Hepatocyte (in vitro differentiated cells): ENCODE results near the gene LEAP2. TPM values are rescaled to one million over a fixed set of nuclear protein-coding genes. Genes with fewer than 3 reads are reported as not detected.

Source experiments
- DNase-seq: peaks from one replicate; pipeline ENCODE4 v3.0.0-alpha.2; 2016; ENCODE audit warnings: low spot score
- H2AFZ ChIP-seq: fragments of 200-600 bp; sonication (generic); 2 replicates; pipeline ENCODE4 v1.6.0; 2016; ENCODE audit warnings: antibody characterized with exemption, mild to moderate bottlenecking
- H3K27ac ChIP-seq: fragments of 200-600 bp; sonication (generic); 2 replicates; pipeline ENCODE4 v1.5.1; 2016; ENCODE audit warnings: mild to moderate bottlenecking
- H3K27me3 ChIP-seq: fragments of 200-600 bp; sonication (generic); 2 replicates; pipeline ENCODE4 v1.6.1; 2016
- H3K36me3 ChIP-seq: fragments of 200-600 bp; sonication (generic); replicated peaks from 2 replicates; pipeline ENCODE4 v1.5.1; 2016; ENCODE audit warnings: low read depth; ENCODE audit not compliant: insufficient read depth
- H3K4me1 ChIP-seq: fragments of 200-600 bp; sonication (generic); 2 replicates; pipeline ENCODE4 v1.5.1; 2016; ENCODE audit warnings: mild to moderate bottlenecking, moderate library complexity; ENCODE audit not compliant: insufficient read depth
- H3K4me2 ChIP-seq: fragments of 200-600 bp; sonication (generic); 2 replicates; pipeline ENCODE4 v1.6.0; 2016
- H3K4me3 ChIP-seq: fragments of 200-600 bp; sonication (generic); 2 replicates; pipeline ENCODE4 v1.5.1; 2016; ENCODE audit warnings: mild to moderate bottlenecking
- H3K79me2 ChIP-seq: fragments of 200-600 bp; sonication (generic); 2 replicates; pipeline ENCODE4 v1.6.0; 2017; ENCODE audit warnings: mild to moderate bottlenecking
- H3K9me2 ChIP-seq: fragments of 200-600 bp; sonication (generic); replicated peaks from 2 replicates; pipeline ENCODE4 v1.6.0; 2017; ENCODE audit warnings: mild to moderate bottlenecking; ENCODE audit not compliant: insufficient read depth
- H3K9me3 ChIP-seq: fragments of 200-600 bp; sonication (generic); 2 replicates; pipeline ENCODE4 v1.5.1; 2016; ENCODE audit warnings: low read depth, mild to moderate bottlenecking
- H4K20me1 ChIP-seq: fragments of 200-600 bp; sonication (generic); 2 replicates; pipeline ENCODE4 v1.6.0; 2016; ENCODE audit warnings: mild to moderate bottlenecking; ENCODE audit not compliant: insufficient read depth, poor library complexity, severe bottlenecking
- CTCF ChIP-seq: fragments of 200-600 bp; sonication (generic); IDR thresholded peaks from 2 replicates; pipeline ENCODE4 v1.5.1; 2016; ENCODE audit warnings: antibody characterized with exemption, mild to moderate bottlenecking; ENCODE audit not compliant: poor library complexity
- EZH2 ChIP-seq: fragments of 200-600 bp; sonication (generic); IDR thresholded peaks from 2 replicates; pipeline ENCODE4 v1.6.1; 2016; ENCODE audit warnings: antibody characterized with exemption, mild to moderate bottlenecking, borderline replicate concordance
- EZH2phosphoT487 ChIP-seq: fragments of 200-600 bp; sonication (generic); IDR thresholded peaks from one replicate; pipeline ENCODE4 v1.6.1; 2018; ENCODE audit warnings: antibody characterized with exemption, mild to moderate bottlenecking, low read depth, moderate library complexity; ENCODE audit not compliant: unreplicated experiment, severe bottlenecking
- WGBS: methylation state at CpG from one replicate; pipeline ENCODE4 v1.1.6; 2016; ENCODE audit warnings: low lambda C conversion rate; ENCODE audit errors: missing lambda C conversion rate; 5-methylcytosine and 5-hydroxymethylcytosine counted together
- polyA plus RNA-seq: library from polyadenylated mRNA; unstranded; fragments of >200 nt; fragmentation: Nextera tagmentation; extraction: Ambion mirVana; gene quantifications from 2 replicates; pipeline ENCODE4 v1.2.1, GENCODE V29; 2016
- total RNA-seq: library from RNA; depleted of rRNA; stranded (reverse); fragments of >200 nt; gene quantifications from 2 replicates; pipeline ENCODE4 v1.2.3, GENCODE V29; 2014

LEAP2 gene
- total and polyA plus RNA-seq, 2 experiments from 2014 or later: 22.6 to 36.3 TPM

DNA sequence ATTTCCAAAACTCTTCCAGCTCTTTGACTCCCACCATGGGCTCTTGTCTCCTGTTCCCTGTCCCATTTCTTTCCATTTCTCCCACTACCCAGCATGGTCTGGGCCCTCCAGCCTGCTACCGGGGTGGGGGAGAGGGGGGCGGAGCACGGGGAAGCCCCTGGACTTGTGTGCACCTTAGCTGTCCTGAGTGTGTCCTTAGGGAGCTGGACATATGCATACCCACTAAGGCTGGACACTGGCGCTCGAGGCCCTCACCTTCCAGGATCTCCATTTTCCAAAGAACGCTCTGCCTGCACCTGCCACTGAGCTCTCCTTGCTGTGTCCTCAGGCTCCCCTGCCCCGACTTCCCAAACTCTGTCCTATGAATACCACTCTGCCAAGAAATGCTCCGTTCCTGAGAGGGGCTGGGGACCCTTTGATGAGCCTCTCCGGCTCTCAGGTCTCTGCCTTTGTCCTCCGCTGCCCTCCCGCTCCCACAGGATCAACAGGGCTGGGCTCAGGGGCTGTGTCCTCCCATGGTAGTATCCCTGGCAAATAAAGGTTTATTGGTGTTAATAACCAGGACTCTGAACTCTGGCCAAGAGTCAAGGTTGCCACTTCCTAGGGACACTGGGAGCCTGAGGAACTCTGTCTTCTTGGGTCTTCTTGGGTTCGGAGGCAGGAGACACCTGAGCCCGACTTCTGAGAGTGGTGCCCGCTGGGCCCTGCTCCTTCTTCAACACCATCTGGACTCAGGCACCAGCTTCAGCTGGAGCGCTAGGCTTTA is 42.2 kb upstream of the LEAP2 start:
- DNase-seq: no peak
- no peaks in the 10 kb centered on the region for H3K9me3 ChIP-seq
- TF ChIP-seq EZH2phosphoT487 (no peak), CTCF (no peak), EZH2 (no peak)
- 88% methylated on average over 15 of the region's 15 CpGs for WGBS
- peak overlapping the region; percentile 72 for H2AFZ ChIP-seq
- no peaks in the 10 kb centered on the region for H4K20me1 ChIP-seq
- no peak overlapping the region for H3K4me3 ChIP-seq
- H3K4me1 ChIP-seq: peaks cover 4% of the 10 kb centered on the region
- peak overlapping the region; percentile 86 for H3K27ac ChIP-seq
- peak overlapping the region; percentile 88 for H3K4me2 ChIP-seq
- no peaks in the 10 kb centered on the region for H3K27me3 ChIP-seq
- no peaks in the 10 kb centered on the region for H3K36me3 ChIP-seq
- peaks cover 16% of the 10 kb centered on the region for H3K79me2 ChIP-seq
- H3K9me2 ChIP-seq: no peaks in the 10 kb centered on the region

DNA sequence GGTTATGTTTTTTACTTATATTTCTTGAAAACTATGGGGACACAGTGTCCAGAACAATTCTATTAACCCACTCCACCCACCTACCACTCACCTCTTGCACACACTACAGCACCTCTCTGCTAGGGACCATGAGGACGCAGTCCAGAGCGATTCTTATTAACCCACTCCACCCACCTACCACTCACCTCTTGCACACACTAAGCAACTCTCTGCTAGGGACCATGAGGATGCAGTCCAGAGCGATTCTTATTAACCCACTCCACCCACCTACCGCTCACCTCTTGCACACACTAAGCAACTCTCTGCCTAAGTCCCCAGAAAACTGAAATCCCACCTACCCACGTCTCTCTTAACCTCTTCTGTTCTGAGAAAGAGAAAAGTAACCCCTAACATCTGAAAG is 40.9 kb upstream of the LEAP2 start:
- H3K27ac ChIP-seq: no peak overlapping the region
- no peaks in the 10 kb centered on the region for H3K9me2 ChIP-seq
- no peak overlapping the region for H3K4me2 ChIP-seq
- no peak overlapping the region for H3K4me3 ChIP-seq
- H3K4me1 ChIP-seq: peaks cover 8% of the 10 kb centered on the region
- H4K20me1 ChIP-seq: no peaks in the 10 kb centered on the region
- no peak for TF ChIP-seq EZH2phosphoT487
- no peak for TF ChIP-seq CTCF
- TF ChIP-seq EZH2: no peak
- WGBS: 88% methylated on average over 5 of the region's 5 CpGs
- no peaks in the 10 kb centered on the region for H3K27me3 ChIP-seq
- H3K9me3 ChIP-seq: no peaks in the 10 kb centered on the region
- H3K79me2 ChIP-seq: peaks cover 16% of the 10 kb centered on the region
- no peaks in the 10 kb centered on the region for H3K36me3 ChIP-seq
- no peak overlapping the region for H2AFZ ChIP-seq
- no peak for DNase-seq

GRCh38 chr5:132834057-132834456 is 39.4 kb upstream of the LEAP2 start:
- H3K27me3 ChIP-seq: no peaks in the 10 kb centered on the region
- no peaks in the 10 kb centered on the region for H4K20me1 ChIP-seq
- no peak overlapping the region for H2AFZ ChIP-seq
- no peak overlapping the region for H3K4me2 ChIP-seq
- no peak for DNase-seq
- no peak overlapping the region for H3K27ac ChIP-seq
- WGBS: 96% methylated on average over 3 of the region's 3 CpGs
- H3K79me2 ChIP-seq: peaks cover 6% of the 10 kb centered on the region
- H3K4me1 ChIP-seq: peaks cover 18% of the 10 kb centered on the region
- H3K36me3 ChIP-seq: no peaks in the 10 kb centered on the region
- H3K9me3 ChIP-seq: no peaks in the 10 kb centered on the region
- H3K4me3 ChIP-seq: no peak overlapping the region
- H3K9me2 ChIP-seq: no peaks in the 10 kb centered on the region
- TF ChIP-seq EZH2: no peak
- no peak for TF ChIP-seq CTCF
- no peak for TF ChIP-seq EZH2phosphoT487
